ENCODE results near the gene REEP2. TPM values are rescaled to one million over a fixed set of nuclear protein-coding genes. Genes with fewer than 3 reads are reported as not detected.

The REEP2 gene
- total RNA-seq, 1 donor from 2014 or later, result 0.80 TPM

GRCh38 chr5:138491669-138492559 lies 53.1 kb downstream of the REEP2 start:
- DNase-seq (peak; percentile 94), ATAC-seq (peak; percentile 98)
- intact Hi-C loops (cut with DNase I), result no loop called here
- H3K4me3 ChIP-seq, result peak overlapping the region; percentile 68
- H3K9me3 ChIP-seq, result no peaks in the 10 kb centered on the region
- H3K4me1 ChIP-seq, result peaks cover 19% of the 10 kb centered on the region
- TF ChIP-seq CTCF (IDR thresholded peaks at IDR 0.05), result no peak
- H3K27me3 ChIP-seq (ENCODE audit: low read depth), result peaks cover 22% of the 10 kb centered on the region
- H3K27ac ChIP-seq, result peak overlapping the region; percentile 53
- no peaks in the 10 kb centered on the region for H3K36me3 ChIP-seq

GRCh38 chr5:138492560-138493045 lies 53.7 kb downstream of the REEP2 start:
- Histone ChIP-seq H3K27ac (peak overlapping the region; percentile 53), H3K27me3 (ENCODE audit: low read depth) (peaks cover 22% of the 10 kb centered on the region), H3K9me3 (no peaks in the 10 kb centered on the region), H3K36me3 (no peaks in the 10 kb centered on the region), H3K4me3 (peak overlapping the region; percentile 68), H3K4me1 (peaks cover 19% of the 10 kb centered on the region)
- no peak for DNase-seq
- ATAC-seq, result no peak
- TF ChIP-seq CTCF (IDR thresholded peaks at IDR 0.05), result no peak
- intact Hi-C loops (cut with DNase I), result no loop called here

GRCh38 chr5:138495351-138495750 lies 56.5 kb downstream of the REEP2 start:
- H3K4me3 ChIP-seq, result no peak overlapping the region
- H3K9me3 ChIP-seq, result no peaks in the 10 kb centered on the region
- intact Hi-C loops (cut with DNase I), result no loop called here
- ATAC-seq, result no peak
- no peak for TF ChIP-seq CTCF (IDR thresholded peaks at IDR 0.05)
- no peak for DNase-seq
- peaks cover 19% of the 10 kb centered on the region for H3K4me1 ChIP-seq
- peaks cover 12% of the 10 kb centered on the region for H3K27me3 ChIP-seq (ENCODE audit: low read depth)
- no peaks in the 10 kb centered on the region for H3K36me3 ChIP-seq
- no peak overlapping the region for H3K27ac ChIP-seq

Other genes with a start within 250 kb of the REEP2 start
- gene CDC23, start 225.7 kb upstream of the REEP2 start, total RNA-seq, result 21.5 TPM
- 0.53 TPM for gene GFRA3, start 164.4 kb upstream of the REEP2 start, total RNA-seq
- 0.47 TPM for gene CDC25C, start 107.3 kb upstream of the REEP2 start, total RNA-seq
- gene FAM53C, start 100.8 kb upstream of the REEP2 start, total RNA-seq, result 23.3 TPM
- gene KDM3B, start 86.4 kb upstream of the REEP2 start, total RNA-seq, result 67.1 TPM
- gene EGR1, start 26.4 kb downstream of the REEP2 start, total RNA-seq, result 78.2 TPM
- gene ETF1, start 104.2 kb downstream of the REEP2 start, total RNA-seq, result 90.7 TPM
- gene HSPA9, start 136.3 kb downstream of the REEP2 start, total RNA-seq, result 148 TPM

All from lower lobe of right lung (tissue), 2 donors.